HG03060 (cell line): ENCODE results near the gene PRKAR2B.
"Not testable (repeated sequence)": the region's sequence is repeated elsewhere in the genome, so short reads cannot be mapped to it uniquely, and the experiment has no call there.

Source experiments
- ATAC-seq: cut with Tn5 transposase; IDR thresholded peaks from one replicate; pipeline ENCODE4 v1.9.1; 2021; ENCODE audit warnings: low read depth, moderate number of reproducible peaks; ENCODE audit not compliant: unreplicated experiment

The PRKAR2B gene

DNA sequence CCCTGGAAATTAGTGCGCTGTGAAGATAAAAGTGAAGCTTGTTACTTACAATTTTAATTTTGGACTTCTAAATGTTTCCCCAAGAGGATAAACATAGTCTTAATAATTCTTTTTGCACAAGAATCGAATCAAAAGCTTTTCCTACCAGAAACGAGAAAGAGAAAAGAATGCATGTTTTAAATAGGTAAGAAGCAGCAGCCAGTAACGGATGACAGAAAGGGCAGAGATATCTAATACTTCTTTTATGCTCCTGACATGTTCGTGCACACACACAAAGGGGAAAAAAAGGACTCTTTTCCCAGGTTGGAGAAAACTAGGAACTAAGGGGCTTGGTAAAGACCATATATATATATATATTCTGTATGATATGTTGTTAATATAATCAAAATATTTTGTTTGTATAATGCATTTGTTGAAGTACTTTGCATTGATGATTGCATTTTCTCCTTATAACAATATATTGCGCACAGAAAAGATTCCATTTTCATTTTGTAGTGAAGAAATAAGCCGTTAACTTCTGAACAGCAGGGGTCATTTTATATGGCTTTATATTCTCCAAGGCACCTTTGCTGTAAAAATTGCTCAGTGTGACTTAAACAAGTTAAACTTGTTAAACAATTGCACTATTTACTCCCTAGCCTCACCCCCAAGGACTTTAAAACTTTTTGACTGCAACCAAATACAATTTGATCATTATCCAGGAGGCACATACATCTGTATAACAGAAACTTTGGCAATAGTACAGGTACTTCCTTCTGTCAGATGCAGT is 2.2 kb downstream of the PRKAR2B start:
- no peak for ATAC-seq

DNA sequence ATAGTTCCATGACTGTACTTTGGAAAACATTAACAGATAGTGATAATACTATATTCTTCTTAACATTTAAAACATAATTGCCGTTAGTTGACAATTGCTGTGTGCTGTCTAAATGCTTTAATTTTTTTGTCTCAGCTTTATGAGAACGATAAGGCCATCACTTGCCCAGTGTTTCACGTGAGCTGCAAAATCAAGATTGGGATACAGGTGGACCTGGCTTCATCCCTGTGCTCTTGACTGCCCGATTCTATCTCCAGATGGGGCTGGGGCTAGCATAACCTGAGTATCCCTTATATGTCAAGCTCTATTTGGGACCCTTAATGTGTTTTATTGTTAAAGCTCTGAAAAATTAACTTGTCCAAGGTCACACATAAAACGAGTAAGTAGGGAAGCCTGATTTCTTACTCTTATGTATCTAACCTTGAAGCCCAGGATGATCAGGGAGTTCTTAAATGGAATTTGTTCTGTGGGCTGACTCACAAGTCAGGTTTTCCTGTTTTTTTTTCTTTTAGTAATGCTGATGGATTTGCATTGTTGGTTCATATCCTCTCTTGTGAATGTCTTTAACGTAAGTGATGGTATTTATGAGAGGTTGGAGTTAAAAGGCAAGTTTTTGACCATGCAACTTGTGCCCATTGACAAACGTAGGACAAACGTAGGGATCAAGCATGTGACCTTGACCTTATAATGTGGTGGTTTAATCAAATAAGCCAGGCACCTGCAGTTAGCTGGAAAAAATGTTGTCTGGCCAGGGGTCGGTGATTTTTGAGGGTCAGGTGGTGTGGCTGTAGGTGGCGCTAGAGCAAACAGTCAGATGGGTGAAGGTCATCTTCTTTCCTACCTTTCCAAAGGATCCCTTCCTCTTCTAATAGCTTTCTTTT is 3.6 kb downstream of the PRKAR2B start:
- ATAC-seq, result no peak

DNA sequence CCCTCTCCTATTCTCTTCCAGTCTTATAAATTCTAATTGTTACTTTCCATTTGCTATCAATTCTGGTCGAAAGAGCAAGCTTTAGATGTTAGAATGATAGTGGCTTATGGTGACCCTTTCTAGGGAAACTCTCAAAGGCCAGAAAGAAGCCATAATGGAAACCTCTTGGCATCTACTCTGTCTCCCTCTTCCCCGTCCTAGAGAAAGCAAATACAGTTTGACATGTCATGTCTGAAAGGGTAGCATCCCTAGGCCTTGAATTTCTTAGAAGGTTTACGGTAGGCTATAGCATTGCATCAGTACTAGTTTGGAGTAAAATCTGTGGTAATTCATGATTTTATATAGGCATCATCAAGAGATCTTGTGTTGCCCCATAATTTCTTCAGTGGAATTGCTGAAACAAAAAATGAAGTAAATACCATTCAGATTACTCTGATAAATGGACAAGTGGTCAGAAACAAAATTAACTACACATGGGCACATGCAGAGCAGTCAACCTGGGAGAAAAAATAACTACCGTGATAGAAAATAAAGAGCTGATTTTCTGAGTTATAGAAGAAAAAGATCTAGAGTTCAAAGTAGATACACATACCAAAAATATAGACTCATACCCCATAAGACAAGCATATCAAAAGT is 4.4 kb downstream of the PRKAR2B start:
- no peak for ATAC-seq

DNA sequence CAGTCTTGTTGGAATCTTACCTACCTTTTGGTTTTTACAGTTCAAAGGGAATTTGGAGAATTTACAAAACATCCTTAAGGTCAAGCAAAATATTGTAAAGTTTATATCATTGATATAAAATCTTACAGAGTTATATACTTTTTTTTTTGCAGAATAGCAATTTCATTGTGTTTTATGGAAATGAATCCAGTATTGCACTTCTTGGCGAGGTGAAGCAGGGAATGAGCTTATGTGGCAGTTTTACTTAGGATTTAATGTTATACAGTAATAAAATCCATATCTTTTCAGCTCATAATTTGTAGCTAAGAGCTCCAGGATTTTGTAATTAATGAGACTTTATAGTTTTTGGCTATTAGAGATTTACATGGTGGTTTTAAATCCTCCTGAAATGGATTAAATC is 5.0 kb downstream of the PRKAR2B start:
- no peak for ATAC-seq

DNA sequence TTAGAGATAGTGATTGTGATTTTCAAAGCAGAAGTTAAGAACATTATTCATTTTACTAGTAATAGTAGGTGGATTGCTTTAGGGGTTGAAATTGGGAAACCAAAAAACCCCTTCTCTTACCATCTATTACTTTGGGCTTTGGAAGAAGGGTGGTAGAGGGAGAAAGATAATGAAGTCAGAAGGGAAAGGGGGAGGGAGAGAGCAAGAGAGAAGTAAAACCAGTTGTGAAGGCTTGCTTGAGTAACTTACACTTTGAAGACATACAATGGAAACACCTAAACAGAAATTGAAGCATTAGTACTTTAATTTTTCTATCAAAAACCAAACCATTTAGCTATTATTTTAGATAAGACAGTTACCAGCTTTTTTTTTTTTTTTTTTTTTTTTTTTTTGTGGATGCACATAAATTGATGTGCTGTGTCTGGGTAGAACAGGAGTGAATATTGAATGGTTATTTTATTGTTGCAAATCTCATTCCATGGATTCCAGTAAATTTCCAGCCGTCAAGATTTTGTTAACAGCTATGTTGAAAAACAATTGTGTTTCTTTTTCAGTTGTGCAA is 5.5 kb downstream of the PRKAR2B start:
- ATAC-seq, result no peak

DNA sequence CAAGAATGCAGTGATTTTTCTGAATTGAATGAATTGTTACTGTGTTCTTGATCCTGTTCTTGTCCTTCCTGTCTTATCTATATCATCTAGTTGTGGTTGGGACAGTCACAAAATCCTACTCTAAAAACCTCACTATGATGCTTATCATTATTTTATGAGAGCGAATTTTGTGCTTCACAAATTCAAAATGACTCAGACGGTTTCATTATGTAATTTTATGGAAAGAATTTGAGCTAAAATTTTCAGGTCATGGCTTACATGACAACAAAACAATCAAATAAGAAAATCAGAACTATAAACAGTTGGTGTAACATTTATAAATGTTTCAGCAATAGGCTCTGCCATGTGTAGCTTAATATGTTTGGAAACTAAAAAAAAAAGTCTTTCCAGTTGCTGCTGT is 6.9 kb downstream of the PRKAR2B start:
- ATAC-seq, result no peak

DNA sequence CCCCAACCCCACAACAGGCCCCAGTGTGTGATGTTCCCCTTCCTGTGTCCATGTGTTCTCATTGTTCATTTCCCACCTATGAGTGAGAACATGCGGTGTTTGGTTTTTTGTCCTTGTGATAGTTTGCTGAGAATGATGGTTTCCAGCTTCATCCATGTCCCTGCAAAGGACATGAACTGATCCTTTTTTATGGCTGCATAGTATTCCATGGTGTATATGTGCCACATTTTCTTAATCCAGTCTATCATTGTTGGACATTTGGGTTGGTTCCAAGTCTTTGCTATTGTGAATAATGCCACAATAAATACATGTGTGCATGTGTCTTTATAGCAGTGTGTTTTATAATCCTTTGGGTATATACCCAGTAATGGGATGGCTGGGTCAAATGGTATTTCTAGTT is 10.5 kb downstream of the PRKAR2B start:
- ATAC-seq, result not testable (repeated sequence)

DNA sequence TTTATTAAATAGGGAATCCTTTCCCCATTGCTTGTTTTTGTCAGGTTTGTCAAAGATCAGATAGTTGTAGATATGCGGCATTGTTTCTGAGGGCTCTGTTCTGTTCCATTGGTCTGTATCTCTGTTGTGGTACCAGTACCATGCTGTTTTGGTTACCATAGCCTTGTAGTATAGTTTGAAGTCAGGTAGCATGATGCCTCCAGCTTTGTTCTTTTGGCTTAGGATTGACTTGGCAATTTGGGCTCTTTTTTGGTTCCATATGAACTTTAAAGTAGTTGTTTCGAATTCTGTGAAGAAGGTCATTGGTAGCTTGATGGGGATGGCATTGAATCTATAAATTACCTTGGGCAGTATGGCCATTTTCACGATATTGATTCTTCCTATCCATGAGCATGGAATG is 11.6 kb downstream of the PRKAR2B start:
- not testable (repeated sequence) for ATAC-seq

DNA sequence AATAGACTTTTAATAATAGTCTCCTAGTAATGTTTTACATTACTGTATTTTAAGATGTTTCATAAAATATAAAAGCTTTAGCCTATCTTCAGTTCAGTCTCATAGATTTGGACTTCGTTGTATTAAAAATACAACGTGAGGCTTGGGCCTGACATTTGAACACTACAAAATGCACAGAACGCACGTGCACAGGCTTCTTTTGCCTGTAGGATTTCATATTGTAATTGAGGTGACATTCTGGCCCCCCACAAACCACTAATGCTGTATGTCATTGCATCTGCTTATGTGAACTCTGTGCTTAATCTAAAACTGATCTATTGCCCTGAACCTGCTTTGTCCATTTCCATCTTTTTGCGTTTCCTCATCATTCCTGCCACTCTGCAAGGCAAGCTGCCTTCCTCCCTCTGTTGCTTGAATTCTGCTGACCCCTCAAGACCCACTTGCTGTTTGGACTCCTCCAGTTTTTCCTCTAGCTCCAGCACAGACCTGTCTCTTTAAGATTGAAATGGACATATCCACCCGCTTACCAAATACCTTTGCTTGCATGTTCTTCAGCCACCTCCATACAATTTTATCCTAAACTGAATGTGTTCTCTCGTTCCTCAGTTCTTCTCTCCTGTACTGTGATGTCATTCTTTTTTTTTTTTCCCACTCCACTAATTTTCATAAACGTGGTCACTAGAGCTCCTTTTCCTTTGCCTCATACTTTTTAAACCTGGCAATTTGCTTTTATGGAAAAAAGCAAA is 12.4 kb downstream of the PRKAR2B start:
- no peak for ATAC-seq

DNA sequence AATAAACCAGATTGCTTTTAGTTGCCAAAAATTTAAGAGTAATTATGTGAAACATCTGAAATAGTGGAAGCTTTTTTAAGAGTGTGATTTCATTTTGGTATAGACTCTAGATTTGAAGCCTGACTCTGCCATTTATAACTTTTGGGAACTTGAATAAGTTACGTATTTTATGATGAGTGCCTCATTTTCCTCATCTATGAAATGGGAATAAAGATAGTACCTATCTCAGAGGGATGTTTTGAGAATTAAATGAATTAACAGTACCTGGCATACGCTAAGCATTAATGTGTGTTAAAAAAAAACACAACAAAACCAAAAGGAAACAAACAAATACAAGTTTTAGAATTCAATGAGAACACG is 12.9 kb downstream of the PRKAR2B start:
- ATAC-seq, result no peak

DNA sequence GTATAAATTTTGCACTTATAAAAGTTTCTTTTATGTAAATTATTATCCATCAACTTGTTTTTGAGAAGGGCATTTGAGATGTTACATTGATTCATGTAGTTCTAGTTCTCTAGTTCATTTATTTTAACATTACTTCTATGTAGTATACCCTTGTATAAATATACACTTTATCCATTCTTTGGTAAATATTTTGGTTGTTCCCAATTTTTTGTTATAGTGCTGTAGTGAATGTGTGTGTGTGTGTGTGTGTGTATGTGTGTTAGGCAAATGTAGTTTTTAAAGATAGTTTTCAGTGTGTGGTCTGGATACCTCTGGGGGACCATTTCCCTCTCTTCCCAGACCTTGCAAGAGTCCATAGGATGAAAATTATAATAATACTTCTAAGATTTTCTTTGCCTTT is 15.0 kb downstream of the PRKAR2B start:
- ATAC-seq, result no peak

DNA sequence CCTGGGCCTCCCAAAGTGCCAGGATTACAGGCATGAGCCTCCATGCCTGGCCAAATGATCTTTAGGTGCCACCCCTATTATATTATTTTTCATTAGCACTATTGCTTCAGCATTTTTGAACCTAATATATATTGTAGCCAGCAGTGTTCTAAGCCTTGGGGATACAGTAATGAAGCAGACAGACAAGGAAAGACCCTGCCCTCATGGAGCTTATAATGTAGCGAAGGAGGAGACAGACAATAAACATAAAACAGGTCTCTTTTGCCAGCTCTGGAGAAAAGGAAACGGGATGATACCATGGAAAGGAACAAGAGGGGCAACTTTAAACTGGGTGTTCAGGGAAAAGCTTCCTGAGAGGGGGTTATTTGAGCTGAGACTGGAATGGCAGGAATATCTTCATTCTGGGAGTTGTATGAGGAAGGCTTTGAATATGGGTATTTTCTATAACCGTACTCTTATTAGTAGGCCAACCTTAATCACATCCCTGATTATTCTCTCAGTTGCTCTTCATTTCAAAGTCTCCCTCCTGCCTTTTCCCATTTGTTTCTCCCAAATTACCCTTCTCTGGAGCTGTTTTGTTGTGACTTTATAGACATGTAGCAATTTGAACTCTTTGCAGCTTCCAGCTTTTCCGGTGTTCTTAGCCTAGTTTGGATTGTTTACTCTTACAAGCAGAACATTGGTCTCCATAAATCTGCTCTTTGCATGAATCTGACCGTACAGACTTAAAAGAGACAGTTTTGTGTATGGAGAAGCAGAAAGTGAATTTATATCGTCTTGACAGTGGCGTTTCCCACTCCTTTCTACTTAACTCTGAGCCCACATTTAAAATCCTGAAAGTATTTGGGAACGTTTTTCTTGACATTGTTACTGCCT is 19.0 kb downstream of the PRKAR2B start:
- ATAC-seq, result no peak

DNA sequence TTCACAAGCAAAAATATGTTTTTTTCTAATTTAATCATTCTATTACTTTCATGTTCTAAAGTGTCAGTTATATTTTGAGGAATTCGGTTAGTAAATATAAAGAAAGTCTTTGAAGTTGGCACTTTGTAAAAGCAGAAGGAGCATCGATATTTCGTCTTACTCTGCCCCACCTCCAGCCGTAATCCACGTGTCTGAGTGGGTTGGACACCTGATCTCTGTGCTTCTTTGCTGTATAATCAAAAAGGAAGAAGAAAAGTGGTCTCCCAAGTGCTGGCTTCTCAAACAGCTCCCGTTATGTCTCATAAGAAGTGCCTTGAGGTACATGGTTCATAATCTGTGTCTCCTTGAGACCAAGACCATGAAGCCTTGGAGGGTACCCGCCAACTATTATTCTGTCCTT is 19.8 kb downstream of the PRKAR2B start:
- no peak for ATAC-seq

DNA sequence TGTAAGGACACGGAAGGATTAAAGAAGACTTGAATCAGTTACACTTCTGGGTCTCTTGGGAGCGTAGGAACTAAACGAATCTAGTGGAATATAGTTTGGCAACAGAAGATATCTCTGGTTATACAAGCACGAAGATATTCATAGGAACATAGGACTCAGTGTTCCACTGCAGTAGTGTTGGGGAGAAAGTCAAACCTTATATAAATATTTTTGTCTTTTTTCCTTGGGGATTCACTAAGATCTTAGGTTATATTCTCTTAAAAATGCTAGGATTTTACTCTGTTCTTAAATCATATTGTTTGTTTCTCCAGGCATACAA is 21.4 kb downstream of the PRKAR2B start:
- ATAC-seq, result no peak

DNA sequence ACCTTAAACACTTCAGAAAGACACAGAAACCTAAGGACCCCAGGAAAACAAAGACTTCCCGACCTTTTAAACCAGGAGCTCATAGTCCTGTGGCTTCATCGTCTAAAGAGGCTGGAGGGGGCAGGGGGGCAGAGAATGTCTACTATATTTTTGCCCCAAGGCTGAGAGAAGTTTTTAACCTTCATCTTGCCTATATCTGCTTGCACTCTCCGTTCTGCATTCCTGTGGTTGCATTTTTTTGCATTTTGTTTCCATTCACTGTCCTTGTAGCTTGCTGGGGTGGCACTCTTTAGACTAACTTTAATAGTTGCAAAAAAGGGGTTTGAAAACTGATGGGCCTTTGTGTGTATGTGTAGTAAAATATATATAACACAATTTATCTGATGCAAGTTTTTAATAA is 23.7 kb downstream of the PRKAR2B start:
- no peak for ATAC-seq

DNA sequence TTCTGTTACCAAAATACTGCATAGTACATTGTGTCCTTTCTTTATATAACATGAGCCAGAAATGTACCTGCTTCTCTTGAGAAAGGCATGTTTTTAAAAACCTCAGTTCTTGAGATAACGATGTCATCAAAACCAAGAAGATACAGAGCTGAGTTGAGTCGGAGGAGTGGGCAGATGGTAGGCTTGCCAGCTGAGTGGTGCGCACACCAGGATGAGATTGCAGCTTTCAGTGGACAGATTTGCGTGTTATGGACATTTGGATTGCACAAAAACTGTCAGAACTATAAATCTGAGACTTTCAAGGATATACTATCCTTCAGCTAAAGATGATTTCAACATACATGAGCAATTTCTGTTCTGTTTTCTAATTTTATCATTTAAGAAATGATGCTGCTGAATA is 25.0 kb downstream of the PRKAR2B start:
- ATAC-seq, result no peak

DNA sequence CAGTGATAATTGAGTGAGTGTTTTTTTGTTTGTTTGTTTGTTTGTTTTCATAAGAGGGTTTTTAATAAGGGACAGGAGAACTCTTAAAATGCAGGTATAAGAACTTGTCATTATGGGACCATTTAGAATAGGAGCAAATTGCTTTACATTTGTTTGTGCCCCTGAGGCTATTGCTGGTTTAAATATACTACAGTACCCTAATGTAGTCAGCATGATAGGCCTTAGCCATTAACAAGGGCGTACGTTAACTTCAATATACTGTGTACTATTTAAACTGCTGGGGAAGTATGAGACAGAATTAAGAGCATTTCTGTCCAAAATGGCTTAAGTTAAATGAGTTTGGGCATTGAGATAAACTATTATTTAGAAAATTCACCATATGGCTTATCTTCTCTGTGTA is 26.2 kb downstream of the PRKAR2B start:
- no peak for ATAC-seq

DNA sequence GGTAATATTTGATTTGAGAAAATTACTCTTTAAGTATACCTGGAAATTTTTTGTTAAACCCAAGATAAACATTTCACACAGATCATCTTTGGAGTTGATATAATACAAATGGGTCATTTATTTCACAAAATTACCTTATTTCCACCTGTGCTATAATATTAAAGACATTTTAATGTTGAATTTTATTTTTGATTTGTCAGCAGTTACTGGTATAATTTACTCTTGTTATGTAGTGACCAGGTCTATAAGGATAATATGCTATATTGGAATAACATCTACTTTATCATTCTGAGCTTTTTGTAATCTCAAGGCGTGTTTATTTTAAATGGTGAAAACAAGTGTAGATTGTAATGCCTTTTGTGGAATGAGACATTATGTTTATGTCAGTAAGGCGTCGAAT is 26.6 kb downstream of the PRKAR2B start:
- ATAC-seq, result no peak

DNA sequence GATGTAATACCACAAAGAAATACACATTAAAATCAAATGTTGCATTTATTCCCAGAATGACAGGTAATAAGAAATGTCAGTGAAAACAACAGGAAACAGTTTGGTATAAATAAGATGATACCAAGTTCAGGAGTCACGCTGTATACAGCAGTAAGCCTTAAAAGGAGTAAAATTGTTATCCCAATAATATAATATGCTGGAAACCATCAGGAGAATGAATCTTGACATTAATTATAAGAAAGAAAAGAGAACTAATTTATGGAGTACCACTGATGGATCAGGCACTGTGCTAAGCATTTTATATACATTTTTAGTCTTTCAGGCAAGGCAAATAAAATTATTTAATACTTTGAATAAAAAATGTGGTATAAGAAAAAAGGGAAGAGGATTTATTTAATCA is 27.6 kb downstream of the PRKAR2B start:
- no peak for ATAC-seq
